HG03064 (cell line): ENCODE data around the gene SIGLECL1.

ENCODE experiments used
- ATAC-seq: cut with Tn5 transposase; IDR thresholded peaks from one replicate; pipeline ENCODE4 v1.9.1; 2021; ENCODE audit warnings: low read depth; ENCODE audit not compliant: unreplicated experiment

The SIGLECL1 gene

GRCh38 chr19:51294977-51295375, 44.1 kb downstream of the SIGLECL1 start:
- ATAC-seq: no peak

- no peak for ATAC-seq
Observed at GRCh38 chr19:51295382-51296126, 44.7 kb downstream of the SIGLECL1 start.

- no peak for ATAC-seq
Observed at GRCh38 chr19:51296336-51297093, 45.6 kb downstream of the SIGLECL1 start.

- no peak for ATAC-seq
Observed at GRCh38 chr19:51297406-51297805, 46.5 kb downstream of the SIGLECL1 start.

- no peak for ATAC-seq
Observed at GRCh38 chr19:51301266-51301665, 50.4 kb downstream of the SIGLECL1 start.

GRCh38 chr19:51305479-51305878, 54.6 kb downstream of the SIGLECL1 start:
- ATAC-seq: no peak

GRCh38 chr19:51311351-51312257, 60.7 kb downstream of the SIGLECL1 start, which contains the start of gene IGLON5:
Gene IGLON5 (plus strand): TSS chr19:51311644. CDS start chr19:51311848, 204 bp downstream.
- ATAC-seq: no peak

- no peak for ATAC-seq
Observed at GRCh38 chr19:51316688-51317087, 65.8 kb downstream of the SIGLECL1 start.

GRCh38 chr19:51317376-51317775, 66.5 kb downstream of the SIGLECL1 start:
- ATAC-seq: no peak

GRCh38 chr19:51317968-51318367, 67.1 kb downstream of the SIGLECL1 start:
- ATAC-seq: no peak
